ENCODE data around the gene BRF1.

DNA sequence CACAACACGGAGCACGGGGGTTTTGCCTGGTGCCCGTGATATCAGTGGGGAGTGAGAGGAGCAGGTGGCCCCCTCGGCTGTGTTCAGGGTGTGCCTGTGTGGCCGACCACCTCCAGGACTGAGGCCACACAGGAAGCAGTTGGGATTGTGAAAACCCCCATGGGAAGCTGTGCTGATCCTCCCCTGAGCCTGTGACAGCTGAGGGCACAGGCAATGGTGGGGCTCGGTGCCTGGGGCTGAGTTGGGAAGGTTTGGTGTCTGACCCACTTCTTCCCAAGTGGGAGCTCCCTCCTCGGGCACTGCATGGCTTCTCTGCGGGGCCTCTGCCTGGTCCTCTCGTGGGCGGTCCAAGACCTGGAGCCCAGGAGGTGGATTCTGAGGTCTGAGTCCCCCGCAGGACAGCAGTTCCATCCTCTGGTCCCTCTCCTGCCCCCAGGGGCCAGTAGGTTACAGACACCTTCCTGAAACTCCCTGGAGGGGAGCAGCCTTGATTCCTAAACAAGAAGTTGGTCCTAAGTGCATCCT lies 31.6 kb upstream of the BRF1 start:
- TF ChIP-seq, protein P1, sequence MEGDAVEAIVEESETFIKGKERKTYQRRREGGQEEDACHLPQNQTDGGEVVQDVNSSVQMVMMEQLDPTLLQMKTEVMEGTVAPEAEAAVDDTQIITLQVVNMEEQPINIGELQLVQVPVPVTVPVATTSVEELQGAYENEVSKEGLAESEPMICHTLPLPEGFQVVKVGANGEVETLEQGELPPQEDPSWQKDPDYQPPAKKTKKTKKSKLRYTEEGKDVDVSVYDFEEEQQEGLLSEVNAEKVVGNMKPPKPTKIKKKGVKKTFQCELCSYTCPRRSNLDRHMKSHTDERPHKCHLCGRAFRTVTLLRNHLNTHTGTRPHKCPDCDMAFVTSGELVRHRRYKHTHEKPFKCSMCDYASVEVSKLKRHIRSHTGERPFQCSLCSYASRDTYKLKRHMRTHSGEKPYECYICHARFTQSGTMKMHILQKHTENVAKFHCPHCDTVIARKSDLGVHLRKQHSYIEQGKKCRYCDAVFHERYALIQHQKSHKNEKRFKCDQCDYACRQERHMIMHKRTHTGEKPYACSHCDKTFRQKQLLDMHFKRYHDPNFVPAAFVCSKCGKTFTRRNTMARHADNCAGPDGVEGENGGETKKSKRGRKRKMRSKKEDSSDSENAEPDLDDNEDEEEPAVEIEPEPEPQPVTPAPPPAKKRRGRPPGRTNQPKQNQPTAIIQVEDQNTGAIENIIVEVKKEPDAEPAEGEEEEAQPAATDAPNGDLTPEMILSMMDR (IDR thresholded peaks at IDR 0.05): no peak
- no peak for TF ChIP-seq POLR2A (IDR thresholded peaks at IDR 0.05)

All from esophagus squamous epithelium (tissue), 4 donors.